DND-41 (cell line): ENCODE results near the gene ASF1A.

ENCODE experiments used
- ATAC-seq: fragments of 200-7000 bp; cut with Tn5 transposase; 3 replicates; pipeline ENCODE4 v1.9.1; 2021; ENCODE audit warnings: low read depth; ENCODE audit not compliant: insufficient read depth
- DNase-seq: peaks from one replicate; pipeline ENCODE4 v3.0.0-alpha.2; 2020
- H2AFZ ChIP-seq: 2 replicates; pipeline ENCODE4 v1.6.0; 2012; ENCODE audit warnings: low read depth, low read length
- H3K27ac ChIP-seq: 2 replicates; pipeline ENCODE4 v1.5.1; 2012; ENCODE audit warnings: low read length, inconsistent platforms
- H3K27me3 ChIP-seq: fragments of 200-600 bp; sonication (generic); 2 replicates; pipeline ENCODE4 v1.6.0; 2012; ENCODE audit warnings: low read length, mild to moderate bottlenecking, inconsistent platforms; ENCODE audit not compliant: insufficient read depth, poor library complexity
- H3K36me3 ChIP-seq: 2 replicates; pipeline ENCODE4 v1.5.1; 2012; ENCODE audit warnings: low read length, inconsistent platforms; ENCODE audit not compliant: insufficient read depth
- H3K4me1 ChIP-seq: 2 replicates; pipeline ENCODE4 v1.5.1; 2012; ENCODE audit warnings: mild to moderate bottlenecking, low read length; ENCODE audit not compliant: insufficient read depth
- H3K4me2 ChIP-seq: 2 replicates; pipeline ENCODE4 v1.6.0; 2012; ENCODE audit warnings: mild to moderate bottlenecking, moderate library complexity, low read length, inconsistent platforms; ENCODE audit not compliant: insufficient read depth
- H3K4me3 ChIP-seq, 2 experiments: fragments of 200-600 bp in 1 of 2; shearing (Covaris generic) in 1 of 2; 2 replicates each; pipeline ENCODE4 v1.5.1; 2012 to 2016; ENCODE audit warnings: inconsistent platforms in 2 of 2, low read length in 2 of 2, mild to moderate bottlenecking in 2 of 2, low read depth in 1 of 2, moderate library complexity in 1 of 2
- H3K79me2 ChIP-seq: 2 replicates; pipeline ENCODE4 v1.6.0; 2012; ENCODE audit warnings: low read length, inconsistent platforms; ENCODE audit not compliant: insufficient read depth
- H3K9ac ChIP-seq: 2 replicates; pipeline ENCODE4 v1.6.0; 2012; ENCODE audit warnings: low read depth, mild to moderate bottlenecking, inconsistent platforms, low read length, moderate library complexity
- H3K9me3 ChIP-seq: 2 replicates; pipeline ENCODE4 v1.5.1; 2012; ENCODE audit warnings: low read length, moderate library complexity, mild to moderate bottlenecking, inconsistent platforms; ENCODE audit not compliant: insufficient read depth, severe bottlenecking
- H4K20me1 ChIP-seq: 2 replicates; pipeline ENCODE4 v1.6.0; 2012; ENCODE audit warnings: low read length; ENCODE audit not compliant: insufficient read depth
- EZH2 ChIP-seq: IDR thresholded peaks from 3 replicates; pipeline ENCODE4 v1.6.1; 2012; ENCODE audit warnings: borderline replicate concordance, low read depth, mild to moderate bottlenecking, moderate library complexity, low read length, inconsistent platforms; ENCODE audit not compliant: severe bottlenecking
- TF ChIP-seq, protein P1 (sequence below): IDR thresholded peaks from 2 replicates; pipeline ENCODE4 v1.5.1; 2012; ENCODE audit warnings: borderline replicate concordance, low read length, moderate library complexity, mild to moderate bottlenecking; ENCODE audit not compliant: poor library complexity, severe bottlenecking; ENCODE audit errors: extremely low read depth

ASF1A gene

DNA sequence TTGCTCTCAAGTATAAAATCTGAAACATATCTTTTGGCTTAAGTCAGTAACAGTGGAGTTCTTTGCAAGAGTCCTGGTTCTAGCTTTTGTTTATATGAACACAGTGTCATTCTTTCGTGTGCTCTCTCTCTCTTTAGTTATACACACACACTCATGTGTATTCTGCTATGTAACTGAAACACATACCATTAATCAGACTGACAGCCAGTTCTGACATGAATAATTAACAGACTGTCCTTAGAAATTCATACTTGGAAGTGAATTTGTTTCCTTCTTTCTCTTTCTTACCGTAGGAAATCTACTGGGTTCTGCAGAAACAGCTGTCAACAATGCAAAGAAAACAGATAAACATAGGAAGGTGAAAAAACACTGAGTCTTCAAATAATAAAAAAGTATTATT, 38.5 kb downstream of the ASF1A start:
- Histone ChIP-seq H3K79me2 (peaks cover 67% of the 10 kb centered on the region), H3K4me2 (peak overlapping the region; percentile 39; the same call in 1 of the 2 replicates), H3K4me1 (peaks cover 41% of the 10 kb centered on the region), H3K36me3 (peaks cover 47% of the 10 kb centered on the region), H3K4me3 (no peak overlapping the region), H3K27me3 (no peaks in the 10 kb centered on the region), H4K20me1 (peaks cover 10% of the 10 kb centered on the region; the same call in 1 of the 2 replicates), H2AFZ (no peak overlapping the region), H3K27ac (no peak overlapping the region), H3K9ac (no peak overlapping the region), H3K9me3 (no peaks in the 10 kb centered on the region)
- ATAC-seq (no peak), DNase-seq (no peak)
- TF ChIP-seq, protein P1, sequence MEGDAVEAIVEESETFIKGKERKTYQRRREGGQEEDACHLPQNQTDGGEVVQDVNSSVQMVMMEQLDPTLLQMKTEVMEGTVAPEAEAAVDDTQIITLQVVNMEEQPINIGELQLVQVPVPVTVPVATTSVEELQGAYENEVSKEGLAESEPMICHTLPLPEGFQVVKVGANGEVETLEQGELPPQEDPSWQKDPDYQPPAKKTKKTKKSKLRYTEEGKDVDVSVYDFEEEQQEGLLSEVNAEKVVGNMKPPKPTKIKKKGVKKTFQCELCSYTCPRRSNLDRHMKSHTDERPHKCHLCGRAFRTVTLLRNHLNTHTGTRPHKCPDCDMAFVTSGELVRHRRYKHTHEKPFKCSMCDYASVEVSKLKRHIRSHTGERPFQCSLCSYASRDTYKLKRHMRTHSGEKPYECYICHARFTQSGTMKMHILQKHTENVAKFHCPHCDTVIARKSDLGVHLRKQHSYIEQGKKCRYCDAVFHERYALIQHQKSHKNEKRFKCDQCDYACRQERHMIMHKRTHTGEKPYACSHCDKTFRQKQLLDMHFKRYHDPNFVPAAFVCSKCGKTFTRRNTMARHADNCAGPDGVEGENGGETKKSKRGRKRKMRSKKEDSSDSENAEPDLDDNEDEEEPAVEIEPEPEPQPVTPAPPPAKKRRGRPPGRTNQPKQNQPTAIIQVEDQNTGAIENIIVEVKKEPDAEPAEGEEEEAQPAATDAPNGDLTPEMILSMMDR, result no peak
- no peak for TF ChIP-seq EZH2

DNA sequence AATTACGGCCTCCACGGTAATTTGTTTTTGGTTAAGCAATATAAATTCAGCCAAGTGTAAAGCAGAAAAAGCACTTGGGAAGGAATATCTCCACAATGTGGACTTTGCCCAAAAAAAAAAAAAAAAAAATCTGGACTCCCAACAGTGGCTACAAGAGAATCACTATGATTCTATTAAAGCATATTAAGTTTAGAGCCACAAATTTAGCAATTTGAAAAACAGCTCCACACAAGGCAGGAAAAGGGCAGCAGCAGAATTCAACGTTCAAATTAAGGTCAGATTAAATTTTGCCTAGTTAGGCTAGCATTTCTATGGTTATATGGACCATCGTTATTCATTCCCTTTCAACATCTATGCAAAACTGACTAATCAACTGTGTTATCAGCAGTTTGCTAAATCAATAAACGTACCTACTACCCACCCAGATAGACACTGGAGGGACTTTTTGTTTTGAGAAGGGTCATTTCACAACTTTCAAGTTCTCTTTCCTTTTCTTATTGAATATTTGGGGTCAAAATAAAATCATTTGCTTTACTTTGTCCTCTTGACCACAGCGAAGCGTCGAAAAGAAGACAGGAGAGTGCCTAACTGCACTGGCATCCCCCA, 40.0 kb downstream of the ASF1A start:
- Histone ChIP-seq H3K4me2 (peak overlapping the region; percentile 82), H2AFZ (peak overlapping the region; percentile 40; the same call in 1 of the 2 replicates), H3K79me2 (peaks cover 67% of the 10 kb centered on the region), H3K4me3 (peak overlapping the region; percentile 78 to 85; a peak in 3 of 4 replicates), H3K27me3 (no peaks in the 10 kb centered on the region), H3K4me1 (peaks cover 41% of the 10 kb centered on the region), H3K9ac (peak overlapping the region; percentile 99), H4K20me1 (peaks cover 10% of the 10 kb centered on the region; the same call in 1 of the 2 replicates), H3K9me3 (no peaks in the 10 kb centered on the region), H3K36me3 (peaks cover 36% of the 10 kb centered on the region), H3K27ac (peak overlapping the region; percentile 45)
- no peak for ATAC-seq
- TF ChIP-seq, protein P1, result no peak
- TF ChIP-seq EZH2, result no peak
- no peak for DNase-seq

DNA sequence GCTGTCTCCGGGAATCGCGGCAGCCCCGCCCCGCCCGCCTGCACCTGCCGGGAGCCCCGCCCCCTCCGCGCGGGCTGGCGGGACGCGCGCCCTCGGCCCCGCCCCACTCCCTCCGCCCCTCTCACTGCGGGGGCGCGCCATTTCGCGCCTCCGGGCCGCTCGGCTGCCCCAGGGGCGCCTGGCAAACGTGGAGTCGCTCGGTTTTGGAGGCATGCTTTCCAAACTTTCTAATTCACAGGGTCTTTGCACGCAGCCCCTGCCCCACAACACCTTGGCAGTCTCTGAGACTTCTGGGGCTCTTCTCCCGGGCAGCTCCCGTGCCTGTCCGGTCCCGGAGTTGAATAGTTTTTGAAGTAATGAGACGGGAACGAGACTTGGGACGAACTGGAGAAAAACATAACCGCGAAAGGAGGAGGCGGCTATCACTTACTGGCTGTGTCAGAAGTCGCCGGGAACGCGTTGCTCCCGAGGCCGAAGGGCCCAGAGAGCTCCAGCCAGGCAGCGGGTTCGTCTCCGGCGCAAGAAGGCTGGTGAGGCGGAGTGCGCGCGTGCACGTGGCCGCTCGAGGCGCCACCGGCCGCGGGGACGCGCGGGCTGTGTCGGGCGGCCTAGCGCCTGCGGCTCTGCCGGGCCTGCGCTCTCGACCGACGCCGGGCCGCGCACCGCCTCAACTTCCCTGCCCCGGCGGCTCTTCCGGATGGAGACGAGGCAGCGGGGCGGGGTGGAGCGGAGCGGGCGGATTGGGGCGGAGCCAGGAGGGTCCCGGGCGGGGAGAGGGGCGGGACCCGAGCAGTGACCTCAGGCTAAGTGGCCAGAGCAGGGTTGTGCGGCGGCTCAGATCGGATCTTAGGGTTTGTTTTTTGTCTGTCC, 40.7 kb downstream of the ASF1A start, which contains the start of gene MCM9:
TSS of gene MCM9 (minus strand) at position 699 of the 870 bp plus-strand sequence. CDS start 3,436 bp downstream, outside the sequence.
- H3K4me3 ChIP-seq, result peak within 1 kb of the TSS; percentile 78 to 85
- H4K20me1 ChIP-seq, result peaks cover 10% of the 10 kb centered on the region; the same call in 1 of the 2 replicates
- H3K27me3 ChIP-seq, result no peaks in the 10 kb centered on the region
- no peak for TF ChIP-seq EZH2
- TF ChIP-seq, protein P1, result no peak
- DNase-seq, result peak; percentile 87
- H3K36me3 ChIP-seq, result peaks cover 28% of the 10 kb centered on the region
- peak within 1 kb of the TSS; percentile 94 for H3K27ac ChIP-seq
- H3K4me1 ChIP-seq, result peaks cover 41% of the 10 kb centered on the region
- peak within 1 kb of the TSS; percentile 82 for H3K4me2 ChIP-seq
- H3K79me2 ChIP-seq, result peaks cover 66% of the 10 kb centered on the region
- H2AFZ ChIP-seq, result peak within 1 kb of the TSS; percentile 93
- H3K9ac ChIP-seq, result peak within 1 kb of the TSS; percentile 99
- ATAC-seq, result peak; percentile 95
- no peaks in the 10 kb centered on the region for H3K9me3 ChIP-seq
